ENCODE results near the gene EDN2.
A peak's percentile ranks its signal among the peaks of the same experiment; 100 is the strongest.

EDN2 gene

DNA sequence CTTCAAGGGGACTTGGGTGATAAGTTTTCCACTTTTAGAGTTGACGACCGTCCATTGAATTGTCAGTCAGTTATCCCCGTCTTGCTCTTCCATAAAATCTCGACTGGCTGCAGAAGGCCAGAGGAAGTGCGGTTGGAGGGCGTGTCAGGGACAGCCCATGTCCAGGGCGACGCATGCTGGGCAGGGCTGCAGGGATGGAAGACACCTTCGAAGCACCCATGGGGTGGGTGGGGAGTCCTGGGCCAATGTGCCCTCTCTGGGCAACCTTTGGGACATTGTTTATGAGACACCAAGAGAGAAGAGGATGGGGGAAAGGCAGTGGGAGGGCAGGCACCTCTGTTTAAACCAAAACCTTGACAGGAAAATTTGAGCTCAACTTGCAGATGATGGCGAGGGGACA is 38.6 kb upstream of the EDN2 start:
- H3K9ac ChIP-seq (ENCODE audit: low read depth, low read length, poor library complexity) = no peak overlapping the region
- H3K4me3 ChIP-seq (ENCODE audit: low read length in 2 of 2) = no peak overlapping the region
- H2BK5ac ChIP-seq (ENCODE audit: low read length) = no peak overlapping the region
- H3K18ac ChIP-seq (ENCODE audit: low read length) = no peak overlapping the region
- H3K79me1 ChIP-seq (ENCODE audit: low read depth, low read length) = peaks cover 1% of the 10 kb centered on the region
- no peak overlapping the region for H2AK5ac ChIP-seq (ENCODE audit: low read depth, low read length)
- no peak overlapping the region for H3K27ac ChIP-seq (replicated peaks; ENCODE audit: low read length)
- no peak for DNase-seq (ENCODE audit: low spot score)
- no peak overlapping the region for H2BK12ac ChIP-seq (ENCODE audit: low read length)
- no peak overlapping the region for H2BK120ac ChIP-seq (ENCODE audit: low read depth, low read length)
- no CpG with 5 or more reads among the region's 10 CpGs for WGBS, 2 donors (ENCODE audit: extremely low coverage in 2 of 2, insufficient read length in 2 of 2, insufficient replicate concordance in 1 of 2)
- no peaks in the 10 kb centered on the region for H3K36me3 ChIP-seq (replicated peaks in 1 of 2; ENCODE audit: control insufficient read depth in 2 of 2, insufficient read depth in 2 of 2, low read length in 2 of 2)
- no peak overlapping the region for H3K4me2 ChIP-seq (ENCODE audit: insufficient read depth, low read length, poor library complexity, severe bottlenecking)
- H3K27me3 ChIP-seq (ENCODE audit: control insufficient read depth in 3 of 3, insufficient read depth in 3 of 3, low read depth in 1 of 3, low read length in 3 of 3) = no peaks in the 10 kb centered on the region
- H4K91ac ChIP-seq (ENCODE audit: low read depth, low read length, poor library complexity) = no peak overlapping the region
- H3K23ac ChIP-seq (ENCODE audit: low read depth, low read length, poor library complexity) = no peak overlapping the region
- no peak overlapping the region for H3K14ac ChIP-seq (ENCODE audit: low read length)
- no peak overlapping the region for H2AFZ ChIP-seq (ENCODE audit: low read length)
- no peak overlapping the region for H2BK15ac ChIP-seq (ENCODE audit: low read length)
- peaks cover 0 to 11% of the 10 kb centered on the region in 2 donors for H3K9me3 ChIP-seq (replicated peaks in 1 of 2; ENCODE audit: control insufficient read depth in 2 of 2, insufficient read depth in 1 of 2, low read depth in 1 of 2, low read length in 2 of 2)
- H3K4ac ChIP-seq (ENCODE audit: low read length) = no peak overlapping the region
- H4K8ac ChIP-seq (ENCODE audit: low read depth, low read length) = no peak overlapping the region
- peaks cover 5 to 14% of the 10 kb centered on the region in 2 donors for H3K4me1 ChIP-seq (ENCODE audit: control insufficient read depth in 2 of 2, insufficient read depth in 1 of 2, low read depth in 1 of 2, low read length in 2 of 2)

DNA sequence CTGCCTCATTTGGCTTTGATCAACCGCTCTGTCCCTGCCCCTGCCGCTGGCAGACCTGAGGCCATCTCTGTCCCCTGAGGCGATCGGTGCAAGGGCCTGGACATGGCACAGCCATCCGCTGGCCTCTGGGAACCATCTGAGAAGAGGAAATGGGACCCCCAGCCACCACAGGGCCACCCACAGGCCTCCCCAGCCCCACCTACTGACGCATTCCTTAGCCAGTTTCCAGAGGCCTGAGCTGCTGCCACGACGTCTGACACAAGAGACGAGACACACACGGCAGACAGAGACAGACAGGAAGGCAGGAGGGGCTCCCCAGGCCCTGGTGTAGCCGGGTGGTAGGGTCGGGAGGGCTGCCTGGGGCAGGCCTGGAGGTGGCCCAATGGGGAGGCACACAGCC is 37.3 kb upstream of the EDN2 start:
- no peak overlapping the region for H3K4ac ChIP-seq (ENCODE audit: low read length)
- no peak overlapping the region for H3K23ac ChIP-seq (ENCODE audit: low read depth, low read length, poor library complexity)
- H3K9me3 ChIP-seq (replicated peaks in 1 of 2; ENCODE audit: control insufficient read depth in 2 of 2, insufficient read depth in 1 of 2, low read depth in 1 of 2, low read length in 2 of 2) = peaks cover 0 to 2% of the 10 kb centered on the region in 2 donors
- H2BK120ac ChIP-seq (ENCODE audit: low read depth, low read length) = no peak overlapping the region
- H4K8ac ChIP-seq (ENCODE audit: low read depth, low read length) = peak overlapping the region; percentile 70
- H3K4me3 ChIP-seq (ENCODE audit: low read length in 2 of 2) = no peak overlapping the region
- no peak overlapping the region for H4K91ac ChIP-seq (ENCODE audit: low read depth, low read length, poor library complexity)
- H2AFZ ChIP-seq (ENCODE audit: low read length) = peak overlapping the region; percentile 90
- peaks cover 1% of the 10 kb centered on the region for H3K79me1 ChIP-seq (ENCODE audit: low read depth, low read length)
- H3K4me2 ChIP-seq (ENCODE audit: insufficient read depth, low read length, poor library complexity, severe bottlenecking) = no peak overlapping the region
- H2BK15ac ChIP-seq (ENCODE audit: low read length) = peak overlapping the region; percentile 6
- no CpG with 5 or more reads among the region's 12 CpGs for WGBS, 2 donors (ENCODE audit: extremely low coverage in 2 of 2, insufficient read length in 2 of 2, insufficient replicate concordance in 1 of 2)
- peaks cover 5 to 14% of the 10 kb centered on the region in 2 donors for H3K4me1 ChIP-seq (ENCODE audit: control insufficient read depth in 2 of 2, insufficient read depth in 1 of 2, low read depth in 1 of 2, low read length in 2 of 2)
- no peak overlapping the region for H3K9ac ChIP-seq (ENCODE audit: low read depth, low read length, poor library complexity)
- no peaks in the 10 kb centered on the region for H3K36me3 ChIP-seq (replicated peaks in 1 of 2; ENCODE audit: control insufficient read depth in 2 of 2, insufficient read depth in 2 of 2, low read length in 2 of 2)
- H3K27ac ChIP-seq (replicated peaks; ENCODE audit: low read length) = no peak overlapping the region
- H3K18ac ChIP-seq (ENCODE audit: low read length) = peak overlapping the region; percentile 9
- no peaks in the 10 kb centered on the region for H3K27me3 ChIP-seq (ENCODE audit: control insufficient read depth in 3 of 3, insufficient read depth in 3 of 3, low read depth in 1 of 3, low read length in 3 of 3)
- no peak overlapping the region for H2BK5ac ChIP-seq (ENCODE audit: low read length)
- no peak overlapping the region for H2AK5ac ChIP-seq (ENCODE audit: low read depth, low read length)
- DNase-seq (ENCODE audit: low spot score) = no peak
- H3K14ac ChIP-seq (ENCODE audit: low read length) = no peak overlapping the region
- H2BK12ac ChIP-seq (ENCODE audit: low read length) = peak overlapping the region; percentile 14

DNA sequence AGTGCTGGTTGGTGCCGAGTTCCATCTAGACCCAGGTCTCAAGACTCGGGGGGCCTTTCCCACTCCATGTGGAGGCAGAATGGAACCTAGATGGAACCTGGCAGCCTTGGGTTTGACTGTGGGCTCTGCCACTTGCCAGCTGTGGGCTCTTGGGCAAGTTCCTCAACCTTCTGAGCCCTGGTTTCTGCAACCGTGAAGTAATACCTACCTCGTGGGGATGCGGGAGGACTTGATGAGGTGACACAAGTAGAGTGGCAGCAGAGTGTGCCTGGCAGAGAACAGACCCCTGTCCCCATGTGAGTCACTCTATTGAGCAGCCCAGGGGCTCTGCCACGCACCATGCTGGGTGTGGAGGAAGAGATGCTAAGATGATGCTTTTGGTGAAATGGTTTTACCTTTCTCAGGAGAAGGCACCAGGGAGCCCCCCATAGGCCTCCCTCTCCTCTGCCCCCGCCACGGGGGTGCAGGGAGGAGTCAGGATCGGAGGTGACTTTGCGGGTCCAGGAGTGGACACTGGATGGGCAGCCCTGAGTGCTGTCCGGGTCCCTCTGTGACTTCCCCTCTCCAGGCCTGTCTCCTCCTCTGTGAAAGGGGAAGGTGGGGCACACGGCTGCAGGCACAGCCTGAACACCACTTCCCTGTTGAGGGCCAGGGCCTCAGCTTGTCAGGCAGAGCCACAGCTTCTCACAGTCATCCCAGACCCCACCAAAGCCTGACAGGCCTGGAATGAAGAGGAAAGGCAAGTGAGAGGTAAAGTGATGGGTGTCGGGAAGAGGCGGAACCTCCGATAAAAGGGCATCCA is 36.7 kb upstream of the EDN2 start:
- Histone ChIP-seq H2BK12ac (ENCODE audit: low read length) (peak overlapping the region; percentile 14), H3K9ac (ENCODE audit: low read depth, low read length, poor library complexity) (no peak overlapping the region), H3K18ac (ENCODE audit: low read length) (peak overlapping the region; percentile 78), H4K91ac (ENCODE audit: low read depth, low read length, poor library complexity) (no peak overlapping the region), H3K4me2 (ENCODE audit: insufficient read depth, low read length, poor library complexity, severe bottlenecking) (no peak overlapping the region), H3K79me1 (ENCODE audit: low read depth, low read length) (peaks cover 1% of the 10 kb centered on the region), H3K14ac (ENCODE audit: low read length) (no peak overlapping the region), H2AK5ac (ENCODE audit: low read depth, low read length) (no peak overlapping the region), H3K4ac (ENCODE audit: low read length) (no peak overlapping the region), H2AFZ (ENCODE audit: low read length) (peak overlapping the region; percentile 90), H3K9me3 (replicated peaks in 1 of 2; ENCODE audit: control insufficient read depth in 2 of 2, insufficient read depth in 1 of 2, low read depth in 1 of 2, low read length in 2 of 2) (no peaks in the 10 kb centered on the region), H3K27me3 (ENCODE audit: control insufficient read depth in 3 of 3, insufficient read depth in 3 of 3, low read depth in 1 of 3, low read length in 3 of 3) (no peaks in the 10 kb centered on the region), H3K27ac (replicated peaks; ENCODE audit: low read length) (no peak overlapping the region), H2BK120ac (ENCODE audit: low read depth, low read length) (no peak overlapping the region), H3K23ac (ENCODE audit: low read depth, low read length, poor library complexity) (no peak overlapping the region), H2BK5ac (ENCODE audit: low read length) (no peak overlapping the region), H3K36me3 (replicated peaks in 1 of 2; ENCODE audit: control insufficient read depth in 2 of 2, insufficient read depth in 2 of 2, low read length in 2 of 2) (no peaks in the 10 kb centered on the region), H4K8ac (ENCODE audit: low read depth, low read length) (no peak overlapping the region), H2BK15ac (ENCODE audit: low read length) (no peak overlapping the region), H3K4me3 (ENCODE audit: low read length in 2 of 2) (no peak overlapping the region), H3K4me1 (ENCODE audit: control insufficient read depth in 2 of 2, insufficient read depth in 1 of 2, low read depth in 1 of 2, low read length in 2 of 2) (peaks cover 5 to 17% of the 10 kb centered on the region in 2 donors)
- no peak for DNase-seq (ENCODE audit: low spot score)
- no CpG with 5 or more reads among the region's 15 CpGs for WGBS, 2 donors (ENCODE audit: extremely low coverage in 2 of 2, insufficient read length in 2 of 2, insufficient replicate concordance in 1 of 2)

DNA sequence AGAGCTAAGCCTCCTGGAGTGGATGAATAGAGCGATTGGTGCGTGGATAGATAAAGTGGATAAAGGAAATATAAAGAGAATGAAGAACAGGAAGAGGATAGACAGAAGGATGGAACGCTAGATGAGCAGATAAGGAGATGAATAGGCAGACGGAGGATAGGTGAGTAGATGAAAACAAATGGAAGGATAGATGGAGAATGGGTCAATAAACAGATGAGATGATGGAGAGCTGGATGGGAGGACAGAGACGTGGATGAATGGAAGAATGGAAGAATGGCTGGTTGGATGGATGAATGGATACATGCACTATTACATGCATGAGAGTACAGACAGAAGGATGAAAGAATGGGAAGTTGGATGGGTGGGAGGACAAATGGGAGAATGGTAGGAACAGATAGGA is 35.2 kb upstream of the EDN2 start:
- H3K27ac ChIP-seq (replicated peaks; ENCODE audit: low read length) = no peak overlapping the region
- H3K4ac ChIP-seq (ENCODE audit: low read length) = no peak overlapping the region
- no peaks in the 10 kb centered on the region for H3K27me3 ChIP-seq (ENCODE audit: control insufficient read depth in 3 of 3, insufficient read depth in 3 of 3, low read depth in 1 of 3, low read length in 3 of 3)
- H3K4me2 ChIP-seq (ENCODE audit: insufficient read depth, low read length, poor library complexity, severe bottlenecking) = no peak overlapping the region
- H2BK15ac ChIP-seq (ENCODE audit: low read length) = no peak overlapping the region
- H3K36me3 ChIP-seq (replicated peaks in 1 of 2; ENCODE audit: control insufficient read depth in 2 of 2, insufficient read depth in 2 of 2, low read length in 2 of 2) = no peaks in the 10 kb centered on the region
- H2AK5ac ChIP-seq (ENCODE audit: low read depth, low read length) = no peak overlapping the region
- no peak overlapping the region for H3K18ac ChIP-seq (ENCODE audit: low read length)
- no peak overlapping the region for H3K9ac ChIP-seq (ENCODE audit: low read depth, low read length, poor library complexity)
- WGBS, 2 donors (ENCODE audit: extremely low coverage in 2 of 2, insufficient read length in 2 of 2, insufficient replicate concordance in 1 of 2) = 100% methylated on average over 2 of the region's 5 CpGs
- H2BK120ac ChIP-seq (ENCODE audit: low read depth, low read length) = no peak overlapping the region
- H3K14ac ChIP-seq (ENCODE audit: low read length) = no peak overlapping the region
- H3K79me1 ChIP-seq (ENCODE audit: low read depth, low read length) = peaks cover 1% of the 10 kb centered on the region
- H2BK12ac ChIP-seq (ENCODE audit: low read length) = no peak overlapping the region
- H3K23ac ChIP-seq (ENCODE audit: low read depth, low read length, poor library complexity) = no peak overlapping the region
- no peak overlapping the region for H2AFZ ChIP-seq (ENCODE audit: low read length)
- peaks cover 13 to 25% of the 10 kb centered on the region in 2 donors for H3K4me1 ChIP-seq (ENCODE audit: control insufficient read depth in 2 of 2, insufficient read depth in 1 of 2, low read depth in 1 of 2, low read length in 2 of 2)
- no peak overlapping the region for H4K8ac ChIP-seq (ENCODE audit: low read depth, low read length)
- no peak for DNase-seq (ENCODE audit: low spot score)
- H3K9me3 ChIP-seq (replicated peaks in 1 of 2; ENCODE audit: control insufficient read depth in 2 of 2, insufficient read depth in 1 of 2, low read depth in 1 of 2, low read length in 2 of 2) = no peaks in the 10 kb centered on the region
- no peak overlapping the region for H3K4me3 ChIP-seq (ENCODE audit: low read length in 2 of 2)
- no peak overlapping the region for H2BK5ac ChIP-seq (ENCODE audit: low read length)
- no peak overlapping the region for H4K91ac ChIP-seq (ENCODE audit: low read depth, low read length, poor library complexity)
